IMR-90 (cell line): Measurements from ENCODE around the gene GRIN2A. TPM values are rescaled to one million over a fixed set of nuclear protein-coding genes. Genes with fewer than 3 reads are reported as not detected.

Experiments
- ATAC-seq: fragments of 200-7000 bp; cut with Tn5 transposase; 2 replicates; pipeline ENCODE4 v1.9.1; 2020; ENCODE audit warnings: low read depth, mild to moderate bottlenecking, moderate library complexity
- BruUV-seq: library from RNA; stranded (reverse); fragments of 400-500 nt; replicated peaks from 2 replicates; lab custom pipeline; 2021; lab: Mats Ljungman, UMichigan
- CTCF ChIA-PET: fragments of 300-600 bp; formaldehyde crosslinking; extraction: SDS; loops from one replicate; lab custom pipeline; 2021; ENCODE audit warnings: antibody characterized with exemption; lab: Yijun Ruan, JAX
- POLR2A ChIA-PET: fragments of 300-600 bp; sonication (Branson Sonifier 250); formaldehyde crosslinking; loops from one replicate; lab custom pipeline; 2022; ENCODE audit warnings: antibody characterized with exemption; ENCODE audit not compliant: unreplicated experiment; lab: Charles Lee
- DNase-seq: peaks from one replicate; pipeline ENCODE4 v3.0.0; 2013
- H2AFZ ChIP-seq: replicated peaks from 2 replicates; pipeline ENCODE3; 2013; ENCODE audit warnings: low read length, mild to moderate bottlenecking; ENCODE audit not compliant: poor library complexity
- H2AK5ac ChIP-seq: 2 replicates; pipeline ENCODE4 v1.6.1; 2013; ENCODE audit warnings: low read depth, low read length, inconsistent platforms
- H2AK9ac ChIP-seq: replicated peaks from 2 replicates; pipeline ENCODE3; 2013; ENCODE audit warnings: mild to moderate bottlenecking, low read depth, low read length, moderate library complexity; ENCODE audit not compliant: poor library complexity
- H2BK120ac ChIP-seq: 2 replicates; pipeline ENCODE4 v1.6.1; 2013; ENCODE audit warnings: low read depth, low read length, inconsistent platforms
- H2BK15ac ChIP-seq: 3 replicates; pipeline ENCODE4 v1.6.1; 2013; ENCODE audit warnings: low read depth, low read length, inconsistent platforms
- H2BK20ac ChIP-seq: 2 replicates; pipeline ENCODE4 v1.6.1; 2013; ENCODE audit warnings: low read depth, mild to moderate bottlenecking, inconsistent platforms, low read length, moderate library complexity
- H2BK5ac ChIP-seq: 2 replicates; pipeline ENCODE4 v1.6.1; 2013; ENCODE audit warnings: mild to moderate bottlenecking, low read depth, low read length, inconsistent platforms; ENCODE audit not compliant: poor library complexity, severe bottlenecking
- H3K14ac ChIP-seq: replicated peaks from 2 replicates; pipeline ENCODE4 v1.6.1; 2013; ENCODE audit warnings: low read depth, low read length, inconsistent platforms
- H3K18ac ChIP-seq: 2 replicates; pipeline ENCODE4 v1.6.1; 2013; ENCODE audit warnings: low read depth, low read length, control low read depth
- H3K23ac ChIP-seq: 2 replicates; pipeline ENCODE4 v1.6.1; 2013; ENCODE audit warnings: low read depth, low read length, inconsistent platforms
- H3K27ac ChIP-seq: 2 replicates; pipeline ENCODE4 v1.5.1; 2013; ENCODE audit warnings: mild to moderate bottlenecking, control low read depth, low read length; ENCODE audit not compliant: insufficient read depth
- H3K27me3 ChIP-seq: 2 replicates; pipeline ENCODE4 v1.6.1; 2013; ENCODE audit warnings: low read length; ENCODE audit not compliant: control insufficient read depth, insufficient read depth
- H3K36me3 ChIP-seq: 2 replicates; pipeline ENCODE4 v1.6.1; 2013; ENCODE audit warnings: low read length, mixed read lengths; ENCODE audit not compliant: control insufficient read depth, insufficient read depth
- H3K4ac ChIP-seq: 2 replicates; pipeline ENCODE4 v1.6.1; 2013; ENCODE audit warnings: low read depth, low read length, inconsistent platforms
- H3K4me1 ChIP-seq: 2 replicates; pipeline ENCODE4 v1.6.1; 2013; ENCODE audit warnings: low read length, mixed read lengths; ENCODE audit not compliant: control insufficient read depth, insufficient read depth
- H3K4me2 ChIP-seq: 2 replicates; pipeline ENCODE4 v1.6.1; 2013; ENCODE audit warnings: low read depth, mild to moderate bottlenecking, control low read depth, low read length, moderate library complexity
- H3K4me3 ChIP-seq: 2 replicates; pipeline ENCODE4 v1.5.1; 2013; ENCODE audit warnings: low read depth, mild to moderate bottlenecking, control low read depth, low read length, moderate library complexity; ENCODE audit not compliant: insufficient read depth
- H3K56ac ChIP-seq: 2 replicates; pipeline ENCODE4 v1.6.1; 2013; ENCODE audit warnings: low read length, inconsistent platforms; ENCODE audit not compliant: insufficient read depth; ENCODE audit errors: extremely low read depth
- H3K79me1 ChIP-seq, 2 experiments: 2 replicates each; pipeline ENCODE4 v1.6.1; 2013; ENCODE audit warnings: low read length in 2 of 2, inconsistent platforms in 1 of 2, low read depth in 1 of 2
- H3K9ac ChIP-seq: 2 replicates; pipeline ENCODE4 v1.6.1; 2013; ENCODE audit warnings: low read depth, low read length, control low read depth
- H3K9me1 ChIP-seq: 2 replicates; pipeline ENCODE4 v1.6.1; 2013; ENCODE audit warnings: low read length, inconsistent platforms; ENCODE audit not compliant: insufficient read depth
- H3K9me3 ChIP-seq: 2 replicates; pipeline ENCODE4 v1.6.1; 2013; ENCODE audit warnings: low read length; ENCODE audit not compliant: control insufficient read depth, insufficient read depth
- H4K20me1 ChIP-seq: 2 replicates; pipeline ENCODE4 v1.6.1; 2013; ENCODE audit warnings: low read length, inconsistent platforms; ENCODE audit not compliant: insufficient read depth
- H4K5ac ChIP-seq: 2 replicates; pipeline ENCODE4 v1.6.1; 2013; ENCODE audit warnings: mild to moderate bottlenecking, low read depth, low read length, control low read depth
- H4K8ac ChIP-seq, 2 experiments: 2 replicates each; pipeline ENCODE4 v1.6.1; 2013; ENCODE audit warnings: low read depth in 2 of 2, low read length in 2 of 2, control low read depth in 1 of 2, inconsistent platforms in 1 of 2
- H4K91ac ChIP-seq: 2 replicates; pipeline ENCODE4 v1.6.1; 2013; ENCODE audit warnings: low read depth, low read length, inconsistent platforms; ENCODE audit not compliant: insufficient read depth
- BHLHE40 ChIP-seq: fragments of 150-350 bp; IDR thresholded peaks from 2 replicates; pipeline ENCODE4 v1.6.1; 2016; ENCODE audit warnings: mild to moderate bottlenecking, low read depth, low read length
- CEBPB ChIP-seq: IDR thresholded peaks from 2 replicates; pipeline ENCODE4 v1.6.1; 2012; ENCODE audit warnings: low read depth, low read length, improper control_type of control experiment
- CHD1 ChIP-seq: IDR thresholded peaks from 2 replicates; pipeline ENCODE4 v1.6.1; 2012; ENCODE audit warnings: low read depth, low read length, improper control_type of control experiment
- CTCF ChIP-seq: conservative IDR thresholded peaks from 2 replicates; pipeline ENCODE4 v1.5.1; 2012; ENCODE audit warnings: mild to moderate bottlenecking, low read depth, low read length, improper control_type of control experiment
- ELK1 ChIP-seq: fragments of 150-350 bp; IDR thresholded peaks from 2 replicates; pipeline ENCODE4 v1.6.1; 2016; ENCODE audit warnings: low read depth, mild to moderate bottlenecking, low read length, moderate library complexity, borderline replicate concordance
- FOS ChIP-seq: fragments of 150-350 bp; IDR thresholded peaks from 2 replicates; pipeline ENCODE4 v1.6.1; 2016; ENCODE audit warnings: low read depth, low read length
- MAFK ChIP-seq: IDR thresholded peaks from 2 replicates; pipeline ENCODE4 v1.6.1; 2012; ENCODE audit warnings: low read depth, low read length, improper control_type of control experiment
- MAZ ChIP-seq: IDR thresholded peaks from 2 replicates; pipeline ENCODE4 v1.6.1; 2012; ENCODE audit warnings: low read depth, mild to moderate bottlenecking, low read length, improper control_type of control experiment, moderate library complexity, borderline replicate concordance
- MXI1 ChIP-seq: IDR thresholded peaks from 2 replicates; pipeline ENCODE4 v1.6.1; 2012; ENCODE audit warnings: low read depth, mild to moderate bottlenecking, low read length, moderate library complexity, borderline replicate concordance
- NFE2L2 ChIP-seq: fragments of 150-350 bp; IDR thresholded peaks from 2 replicates; pipeline ENCODE4 v1.6.1; 2016; ENCODE audit warnings: low read depth, mild to moderate bottlenecking, low read length
- POLR2A ChIP-seq: IDR thresholded peaks from 2 replicates; pipeline ENCODE4 v1.6.1; 2012; ENCODE audit warnings: mild to moderate bottlenecking, low read depth, low read length
- RAD21 ChIP-seq: IDR thresholded peaks from 2 replicates; pipeline ENCODE4 v1.6.1; 2012; ENCODE audit warnings: low read length, improper control_type of control experiment
- RCOR1 ChIP-seq: IDR thresholded peaks from 2 replicates; pipeline ENCODE4 v1.6.1; 2012; ENCODE audit warnings: mild to moderate bottlenecking, low read length, improper control_type of control experiment; ENCODE audit not compliant: insufficient replicate concordance
- RFX5 ChIP-seq: IDR thresholded peaks from 2 replicates; pipeline ENCODE4 v1.8.0; 2012; ENCODE audit warnings: low read depth, mild to moderate bottlenecking, low read length, moderate library complexity
- SMC3 ChIP-seq: fragments of 150-350 bp; IDR thresholded peaks from 2 replicates; pipeline ENCODE4 v1.6.1; 2016; ENCODE audit warnings: low read depth, mild to moderate bottlenecking, antibody characterized with exemption, low read length, moderate library complexity
- USF2 ChIP-seq: fragments of 150-350 bp; IDR thresholded peaks from 2 replicates; pipeline ENCODE4 v1.6.1; 2017; ENCODE audit warnings: mild to moderate bottlenecking, antibody characterized with exemption, low read length, low read depth
- WGBS, 2 experiments: methylation state at CpG; one replicate each; pipeline versions ENCODE4 v1.1.5 to v1.1.7; 2013; ENCODE audit warnings: missing lambda C conversion rate in 2 of 2; ENCODE audit not compliant: insufficient read length in 1 of 2; ENCODE audit errors: extremely low coverage in 2 of 2; 5-methylcytosine and 5-hydroxymethylcytosine counted together
- dilution Hi-C: fragments of 300-500 bp; cut with HindIII; formaldehyde crosslinking; loops from one replicate; pipeline ENCODE4 v1.14.3; 2018; ENCODE audit warnings: low sequenced_read_pairs; ENCODE audit not compliant: unreplicated experiment
- in situ Hi-C: fragments of 300-500 bp; cut with MboI; formaldehyde crosslinking; loops from 3 replicates; pipeline ENCODE4 v1.14.3; 2019; ENCODE audit warnings: low sequenced_read_pairs, inconsistent platforms, mixed read lengths
- intact Hi-C: fragments of 100-400 bp; cut with micrococcal nuclease; formaldehyde crosslinking; loops from 2 replicates; pipeline ENCODE4 v1.10.0; 2022
- polyA plus RNA-seq, 3 experiments: library from polyadenylated mRNA; depleted of rRNA; stranded (reverse); fragments of >200 nt; gene quantifications; 2 replicates each; pipeline ENCODE4 v1.2.3, GENCODE V29; 2012; ENCODE audit warnings: low replicate concordance in 1 of 3
- total RNA-seq: library from RNA; depleted of rRNA; stranded (reverse); fragments of >200 nt; gene quantifications from 2 replicates; pipeline ENCODE4 v1.2.3, GENCODE V29; 2012

GRIN2A gene
- total and polyA plus RNA-seq, 2 of the 4 experiments (the other 2 are of a cell fraction), result under 0.01 TPM; not detected in 1

DNA sequence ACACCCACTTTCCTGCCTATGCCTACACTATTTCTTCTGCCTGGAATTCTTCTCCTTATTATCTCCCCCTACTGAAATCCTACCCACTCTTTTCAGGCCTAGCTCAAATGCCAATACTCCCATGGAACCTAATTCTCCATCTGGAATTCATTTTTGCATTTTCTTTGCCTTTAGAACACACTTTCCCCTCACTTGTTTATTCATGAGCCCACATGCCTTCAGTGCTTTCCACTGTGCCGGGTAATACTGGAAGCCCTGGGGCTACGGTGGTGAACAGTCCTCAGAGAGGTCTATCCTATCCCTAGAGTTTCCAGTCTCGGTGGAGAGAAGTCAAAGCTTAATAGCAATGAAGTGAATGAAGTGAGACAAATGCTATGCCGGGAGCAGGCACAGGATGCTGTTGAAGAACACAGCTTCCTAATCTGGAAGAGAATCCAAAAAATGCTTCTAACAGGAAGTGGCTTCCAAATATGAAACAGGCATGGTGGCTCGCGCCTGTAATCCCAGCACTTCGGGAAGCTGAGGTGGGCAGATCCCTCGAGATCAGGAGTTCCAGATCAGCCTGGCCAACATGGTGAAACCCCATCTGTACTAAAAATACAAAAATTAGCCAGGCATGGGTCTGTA, 322.4 kb downstream of the GRIN2A start:
- ChIA-PET POLR2A (no interaction called here), CTCF (no interaction called here)
- DNase-seq (no peak), ATAC-seq (no peak)
- Histone ChIP-seq H3K79me1 (no peaks in the 10 kb centered on the region), H3K4ac (no peak overlapping the region), H3K9me1 (no peaks in the 10 kb centered on the region), H3K4me3 (no peak overlapping the region), H3K14ac (no peak overlapping the region), H3K23ac (no peak overlapping the region), H2AFZ (no peak overlapping the region), H4K8ac (no peak overlapping the region), H3K36me3 (no peaks in the 10 kb centered on the region), H2BK15ac (no peak overlapping the region), H3K4me2 (no peak overlapping the region), H4K91ac (no peak overlapping the region), H2BK5ac (no peak overlapping the region), H2AK5ac (no peak overlapping the region), H3K9me3 (peaks cover 4% of the 10 kb centered on the region; the same call in 1 of the 2 replicates), H4K5ac (no peak overlapping the region), H2AK9ac (no peak overlapping the region), H3K18ac (no peak overlapping the region), H3K27ac (no peak overlapping the region), H3K27me3 (no peaks in the 10 kb centered on the region), H2BK20ac (no peak overlapping the region), H2BK120ac (no peak overlapping the region), H3K56ac (no peak overlapping the region), H3K4me1 (no peaks in the 10 kb centered on the region), H3K9ac (no peak overlapping the region), H4K20me1 (no peaks in the 10 kb centered on the region)
- in situ Hi-C loops, result no loop called here
- TF ChIP-seq MXI1 (no peak), ELK1 (no peak), CHD1 (no peak), RCOR1 (no peak), BHLHE40 (no peak), MAZ (no peak), FOS (no peak), RFX5 (no peak), MAFK (no peak), POLR2A (no peak), CTCF (no peak), RAD21 (no peak), NFE2L2 (no peak), SMC3 (no peak), USF2 (no peak), CEBPB (no peak)
- WGBS, 2 experiments, result no CpG with 5 or more reads among the region's 8 CpGs
- BruUV-seq, result no TSS peak
- dilution Hi-C loops, result no loop called here
- intact Hi-C loops, result no loop called here
